Measurements from ENCODE around the gene UBE2E2.
"Not testable (repeated sequence)": the region's sequence is repeated elsewhere in the genome, so short reads cannot be mapped to it uniquely, and the experiment has no call there.

UBE2E2 gene

DNA sequence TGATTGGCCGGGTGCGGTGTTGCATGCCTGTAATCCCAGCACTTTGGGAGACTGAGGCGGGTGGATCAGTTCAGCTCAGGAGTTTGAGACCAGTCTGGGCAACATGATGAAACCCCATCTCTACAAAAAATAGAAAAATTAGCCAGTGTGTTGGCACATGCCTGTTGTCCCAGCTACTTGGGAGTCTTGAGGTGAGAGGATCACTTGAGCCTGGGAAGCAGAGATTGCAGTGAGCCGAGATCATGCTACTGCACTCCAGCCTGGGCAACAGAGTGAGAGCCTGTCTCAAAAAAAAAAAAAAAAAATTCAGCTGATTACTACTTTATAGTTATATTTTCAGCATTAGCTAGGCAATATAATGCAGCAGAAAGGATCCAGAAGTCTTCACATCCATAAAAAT is 133.7 kb downstream of the UBE2E2 start:
- not testable (repeated sequence) for DNase-seq

- DNase-seq: no peak
These were observed 138.2 kb downstream of the UBE2E2 start for GRCh38 chr3:23341147-23341838.

GRCh38 chr3:23342343-23342742 is 139.2 kb downstream of the UBE2E2 start:
- no peak for DNase-seq

GRCh38 chr3:23343509-23343908 is 140.4 kb downstream of the UBE2E2 start:
- DNase-seq: no peak

- no peak for DNase-seq
These were observed 141.8 kb downstream of the UBE2E2 start for GRCh38 chr3:23344886-23345285.

DNA sequence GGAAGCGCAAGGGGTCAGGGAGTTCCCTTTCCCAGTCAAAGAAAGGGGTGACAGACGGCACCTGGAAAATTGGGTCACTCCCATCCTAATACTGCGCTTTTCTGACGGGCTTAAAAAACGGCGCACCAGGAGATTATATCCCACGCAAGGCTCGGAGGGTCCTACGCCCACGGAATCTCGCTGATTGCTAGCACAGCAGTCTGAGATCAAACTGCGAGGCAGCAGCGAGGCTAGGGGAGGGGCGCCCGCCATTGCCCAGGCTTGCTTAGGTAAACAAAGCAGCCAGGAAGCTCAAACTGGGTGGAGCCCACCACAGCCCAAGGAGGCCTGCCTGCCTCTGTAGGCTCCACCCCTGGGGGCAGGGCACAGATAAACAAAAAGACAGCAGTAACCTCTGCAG is 146.3 kb downstream of the UBE2E2 start:
- not testable (repeated sequence) for DNase-seq

DNA sequence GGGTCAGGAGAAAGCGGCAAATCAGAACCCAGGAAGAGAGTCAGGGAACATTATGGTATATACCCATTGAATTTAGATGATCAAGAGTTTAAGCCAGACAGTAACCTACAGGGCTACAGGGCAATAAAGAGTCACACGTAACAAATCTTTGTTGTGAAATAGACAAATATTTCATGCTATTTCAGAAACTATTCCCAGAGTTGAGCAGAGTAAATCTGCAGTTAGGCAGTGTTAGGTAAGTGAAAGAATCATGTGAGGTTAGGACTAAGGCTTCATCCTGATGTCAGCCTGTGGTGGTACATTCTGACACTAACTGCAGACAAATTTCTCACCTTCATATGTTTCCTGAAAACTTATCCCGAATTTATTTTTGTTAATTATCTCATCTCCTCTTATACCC is 153.0 kb downstream of the UBE2E2 start:
- DNase-seq: no peak

DNA sequence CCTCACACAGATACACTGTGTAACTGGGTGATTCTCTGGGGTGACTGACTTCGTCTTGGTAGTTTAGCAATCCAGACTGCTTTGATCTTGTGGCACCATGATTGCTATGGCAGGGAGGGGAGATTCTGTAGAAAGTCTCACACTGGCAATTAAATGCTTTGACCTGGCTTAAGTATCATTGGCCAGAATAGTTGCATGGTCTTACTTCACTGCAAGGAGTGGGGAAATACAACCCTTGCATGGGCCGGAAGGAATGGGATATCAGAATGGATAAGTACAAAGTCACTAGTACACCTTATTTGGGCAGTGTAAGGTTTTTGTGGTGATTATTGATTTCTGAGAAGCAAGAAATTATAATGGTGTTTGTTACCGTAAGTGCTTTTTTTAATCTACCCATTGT is 153.8 kb downstream of the UBE2E2 start:
- no peak for DNase-seq

DNA sequence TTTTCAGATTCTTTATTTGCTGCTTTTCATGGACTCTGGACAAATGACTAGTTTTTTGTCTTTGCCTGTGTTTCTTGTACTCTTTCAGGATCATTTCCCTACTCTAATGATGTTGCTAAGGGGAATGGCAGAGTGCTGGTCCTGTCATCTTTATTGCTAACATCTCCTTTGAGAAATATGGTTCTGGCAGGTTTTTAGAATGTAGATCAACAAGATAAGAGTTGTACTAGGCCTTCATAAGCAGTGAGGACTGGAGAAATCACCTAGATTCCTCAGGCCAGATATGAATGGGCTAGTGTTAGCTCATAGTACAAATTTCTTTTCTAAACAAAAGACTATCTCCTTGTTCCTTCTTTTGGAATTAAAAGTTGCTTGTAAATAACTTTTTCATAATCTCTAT is 156.0 kb downstream of the UBE2E2 start:
- DNase-seq: no peak

GRCh38 chr3:23365066-23365465 is 161.9 kb downstream of the UBE2E2 start:
- no peak for DNase-seq

GRCh38 chr3:23368731-23369130 is 165.6 kb downstream of the UBE2E2 start:
- no peak for DNase-seq

GRCh38 chr3:23372285-23372684 is 169.2 kb downstream of the UBE2E2 start:
- DNase-seq: no peak

GRCh38 chr3:23376516-23377248 is 173.6 kb downstream of the UBE2E2 start:
- no peak for DNase-seq

DNA sequence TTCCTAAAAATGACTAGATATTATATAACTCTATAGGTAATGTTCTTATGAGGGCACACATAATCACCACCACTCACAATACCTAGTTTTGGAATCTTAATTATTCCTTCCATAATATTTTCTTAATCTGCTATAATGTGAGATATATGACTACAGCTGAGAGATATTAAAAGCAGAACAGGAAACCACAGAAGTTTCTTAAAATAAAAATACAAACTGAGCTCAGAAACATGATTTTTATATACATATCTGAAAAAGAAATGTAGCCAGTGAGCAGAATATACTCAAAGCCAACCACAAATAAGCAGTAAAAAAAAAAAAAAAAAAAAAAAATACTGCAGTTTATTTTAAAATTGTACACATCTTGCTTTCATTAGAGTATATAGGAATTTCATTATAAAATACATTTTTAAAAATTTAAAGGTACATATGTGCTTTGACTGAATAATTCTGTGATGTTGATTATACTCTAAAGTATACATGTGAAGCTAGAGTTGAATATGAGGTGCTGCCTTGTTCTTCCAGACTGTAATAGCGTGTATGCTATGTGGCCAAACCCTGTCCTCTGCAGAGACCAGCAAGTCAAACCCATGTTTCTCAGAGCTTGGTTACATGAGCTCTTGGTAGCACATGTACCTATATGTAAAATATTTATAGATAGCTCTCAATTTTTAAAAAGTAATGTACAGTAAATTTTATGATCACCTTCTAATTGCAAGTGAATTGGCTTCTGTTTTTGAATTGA is 175.0 kb downstream of the UBE2E2 start:
- DNase-seq: no peak

GRCh38 chr3:23383875-23384274 is 180.7 kb downstream of the UBE2E2 start:
- no peak for DNase-seq

- no peak for DNase-seq
These were observed 182.2 kb downstream of the UBE2E2 start for GRCh38 chr3:23385327-23385726.

DNA sequence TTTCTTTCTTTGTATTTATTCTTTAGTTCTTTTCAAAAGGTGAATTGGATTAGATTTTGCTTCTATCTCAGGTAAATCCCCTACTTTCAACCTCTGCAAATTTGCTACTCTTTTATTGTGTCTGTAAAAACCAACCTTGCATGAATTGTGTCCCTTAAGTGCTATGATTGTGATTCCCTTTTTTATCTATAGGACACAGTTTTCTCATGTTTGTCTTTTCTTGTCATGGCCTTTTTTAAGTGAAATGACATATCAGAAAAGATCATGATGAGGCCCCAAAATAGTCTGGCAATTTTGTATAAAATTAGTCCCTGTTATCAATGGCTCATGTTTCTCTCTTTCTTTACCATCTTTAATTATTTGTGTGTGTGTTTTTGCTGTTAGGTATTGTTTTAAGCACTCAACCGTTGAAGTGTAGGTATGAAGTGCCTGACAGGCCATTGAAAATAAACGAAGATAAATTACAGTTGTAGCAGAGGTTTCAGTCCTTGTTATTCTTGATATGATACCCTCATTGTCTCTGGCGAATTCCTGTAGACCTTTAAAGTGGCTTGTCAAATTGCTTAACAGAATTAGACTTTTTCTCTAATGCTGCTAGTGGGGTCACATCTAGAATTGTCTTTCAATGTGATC is 184.3 kb downstream of the UBE2E2 start:
- no peak for DNase-seq

GRCh38 chr3:23389089-23389488 is 186.0 kb downstream of the UBE2E2 start:
- no peak for DNase-seq

GRCh38 chr3:23389686-23390085 is 186.6 kb downstream of the UBE2E2 start:
- no peak for DNase-seq

GRCh38 chr3:23390446-23390845 is 187.3 kb downstream of the UBE2E2 start:
- no peak for DNase-seq

- no peak for DNase-seq
These were observed 187.9 kb downstream of the UBE2E2 start for GRCh38 chr3:23390989-23391553.

DNA sequence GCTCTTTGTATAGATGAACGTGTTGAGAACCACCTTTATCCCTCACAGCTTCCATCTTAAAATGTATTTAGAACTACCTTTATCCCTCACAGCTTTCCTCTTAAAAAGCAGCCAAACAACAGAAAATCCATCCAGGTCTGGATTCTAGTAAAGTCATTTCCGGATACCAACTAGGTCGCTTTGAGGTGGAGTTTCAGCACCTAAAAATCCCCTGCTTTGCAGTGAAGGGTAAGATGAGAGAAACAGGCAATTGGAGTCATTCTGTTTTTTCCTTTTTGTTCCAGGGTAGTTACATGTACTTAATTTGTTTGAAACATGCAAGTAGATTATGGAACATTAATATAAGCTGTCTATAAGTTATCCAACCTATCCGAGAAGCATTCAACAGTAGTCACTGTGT is 192.0 kb downstream of the UBE2E2 start:
- no peak for DNase-seq

GRCh38 chr3:23396746-23397145 is 193.6 kb downstream of the UBE2E2 start:
- no peak for DNase-seq

Measured in GDM1 (cell line).